ENCODE data around the gene ABI1.

ABI1 gene

GRCh38 chr10:26844396-26844975, 16.3 kb downstream of the ABI1 start:
- no peak for DNase-seq

GRCh38 chr10:26843736-26844135, 17.0 kb downstream of the ABI1 start:
- no peak for DNase-seq

GRCh38 chr10:26841733-26842317, 18.9 kb downstream of the ABI1 start:
- no peak for DNase-seq

- no peak for DNase-seq
These were observed 19.6 kb downstream of the ABI1 start for GRCh38 chr10:26840938-26841732.

GRCh38 chr10:26839966-26840627, 20.7 kb downstream of the ABI1 start:
- DNase-seq: no peak

GRCh38 chr10:26837139-26837538, 23.6 kb downstream of the ABI1 start:
- no peak for DNase-seq

- no peak for DNase-seq
These were observed 25.7 kb downstream of the ABI1 start for GRCh38 chr10:26835025-26835424.

- DNase-seq: no peak
These were observed 27.8 kb downstream of the ABI1 start for GRCh38 chr10:26832960-26833359.

- no peak for DNase-seq
These were observed 28.8 kb downstream of the ABI1 start for GRCh38 chr10:26831936-26832335.

GRCh38 chr10:26829810-26830515, 30.8 kb downstream of the ABI1 start:
- DNase-seq: no peak

- no peak for DNase-seq
These were observed 36.6 kb downstream of the ABI1 start for GRCh38 chr10:26824015-26824690.

GRCh38 chr10:26821699-26822570, 38.8 kb downstream of the ABI1 start:
- no peak for DNase-seq

- no peak for DNase-seq
These were observed 45.3 kb downstream of the ABI1 start for GRCh38 chr10:26815500-26815899.

GRCh38 chr10:26810435-26811026, 50.2 kb downstream of the ABI1 start:
- DNase-seq: no peak

- DNase-seq: no peak
These were observed 50.8 kb downstream of the ABI1 start for GRCh38 chr10:26809973-26810372.

GRCh38 chr10:26807532-26807931, 53.2 kb downstream of the ABI1 start:
- DNase-seq: no peak

- no peak for DNase-seq
These were observed 54.2 kb downstream of the ABI1 start for GRCh38 chr10:26806557-26806956.

- no peak for DNase-seq
These were observed 55.1 kb downstream of the ABI1 start for GRCh38 chr10:26805567-26806245.

GRCh38 chr10:26804418-26805393, 56.1 kb downstream of the ABI1 start:
- no peak for DNase-seq
